GM12891 (cell line): ENCODE measurements around the gene DNAJC13.

Source experiments
- DNase-seq: peaks from one replicate; pipeline ENCODE4 v3.0.0; 2011; ENCODE audit warnings: low spot score; ENCODE audit not compliant: insufficient read length
- FAIRE-seq: peaks from 2 replicates; lab custom pipeline; 2011; peaks lifted over from hg19 to GRCh38; lab: Jason Lieb, UNC
- PAX5 ChIP-seq: IDR thresholded peaks from 2 replicates; pipeline ENCODE4 v1.6.1; 2011; ENCODE audit warnings: low read length, moderate library complexity, mild to moderate bottlenecking; ENCODE audit not compliant: insufficient read depth, severe bottlenecking
- POLR2A ChIP-seq: IDR thresholded peaks from 2 replicates; pipeline ENCODE4 v1.6.1; 2011; ENCODE audit warnings: low read depth, low read length, control low read depth
- POLR2AphosphoS5 ChIP-seq: IDR thresholded peaks from 2 replicates; pipeline ENCODE4 v1.6.1; 2011; ENCODE audit warnings: low read depth, low read length, control low read depth
- POU2F2 ChIP-seq: IDR thresholded peaks from 2 replicates; pipeline ENCODE4 v1.6.1; 2011; ENCODE audit warnings: low read depth, mild to moderate bottlenecking, control low read depth, low read length, moderate library complexity
- SPI1 ChIP-seq: IDR thresholded peaks from 2 replicates; pipeline ENCODE4 v1.6.1; 2011; ENCODE audit warnings: low read depth, low read length, control low read depth
- TAF1 ChIP-seq: IDR thresholded peaks from 2 replicates; pipeline ENCODE4 v1.6.1; 2011; ENCODE audit warnings: low read depth, low read length, control low read depth

DNAJC13 gene

DNA sequence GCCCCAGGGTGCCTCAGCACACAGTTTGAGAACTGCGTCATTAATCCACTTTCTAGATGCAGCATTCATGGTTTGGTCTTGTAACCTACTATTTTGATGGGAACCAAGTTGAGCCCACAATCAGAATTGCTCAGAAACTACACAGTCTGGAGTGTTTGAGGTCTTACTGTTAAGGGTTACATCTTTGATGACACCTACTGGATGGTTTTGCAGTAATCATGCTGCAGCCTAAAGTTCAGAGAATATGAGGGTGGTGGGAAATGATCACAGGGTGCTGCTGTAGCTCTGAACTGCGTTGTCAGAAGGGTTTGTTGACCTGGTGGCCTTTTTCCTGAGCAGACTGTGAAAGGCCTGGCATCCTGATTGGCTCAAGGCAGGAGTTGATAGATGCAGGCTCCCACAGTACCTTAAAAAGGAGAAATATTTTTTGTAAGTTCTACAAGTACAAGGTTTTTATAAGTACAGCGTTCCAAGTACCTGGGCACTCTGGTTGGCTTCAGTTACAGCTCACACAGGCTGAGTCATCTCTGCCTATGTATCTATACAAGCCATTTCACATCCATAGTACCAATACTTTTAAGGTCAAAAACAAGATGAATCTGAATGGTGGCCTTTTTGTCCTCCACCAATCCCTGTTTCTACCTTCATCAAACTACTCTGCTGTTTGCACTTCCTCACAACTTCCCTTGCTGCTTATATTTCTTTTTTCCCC, 119.3 kb downstream of the DNAJC13 start:
- FAIRE-seq (peak; percentile 13), DNase-seq (no peak)
- TF ChIP-seq TAF1 (no peak), POLR2AphosphoS5 (no peak), POU2F2 (no peak), POLR2A (no peak), PAX5 (no peak), SPI1 (no peak)

- FAIRE-seq: no peak
- no peak for DNase-seq
- TF ChIP-seq SPI1 (no peak), POU2F2 (no peak), POLR2AphosphoS5 (no peak), POLR2A (no peak), TAF1 (no peak)
These were observed 120.0 kb downstream of the DNAJC13 start for GRCh38 chr3:132537297-132537696.

GRCh38 chr3:132538072-132538471, 120.8 kb downstream of the DNAJC13 start:
- FAIRE-seq (no peak), DNase-seq (no peak)
- TF ChIP-seq POU2F2 (no peak), POLR2AphosphoS5 (no peak), PAX5 (no peak), SPI1 (no peak), POLR2A (no peak), TAF1 (no peak)

GRCh38 chr3:132539681-132540080, 122.4 kb downstream of the DNAJC13 start:
- no peak for FAIRE-seq
- TF ChIP-seq POLR2AphosphoS5: no peak
- TF ChIP-seq TAF1: no peak
- no peak for TF ChIP-seq SPI1
- TF ChIP-seq POLR2A: no peak
- TF ChIP-seq POU2F2: no peak
- no peak for TF ChIP-seq PAX5
- no peak for DNase-seq

DNA sequence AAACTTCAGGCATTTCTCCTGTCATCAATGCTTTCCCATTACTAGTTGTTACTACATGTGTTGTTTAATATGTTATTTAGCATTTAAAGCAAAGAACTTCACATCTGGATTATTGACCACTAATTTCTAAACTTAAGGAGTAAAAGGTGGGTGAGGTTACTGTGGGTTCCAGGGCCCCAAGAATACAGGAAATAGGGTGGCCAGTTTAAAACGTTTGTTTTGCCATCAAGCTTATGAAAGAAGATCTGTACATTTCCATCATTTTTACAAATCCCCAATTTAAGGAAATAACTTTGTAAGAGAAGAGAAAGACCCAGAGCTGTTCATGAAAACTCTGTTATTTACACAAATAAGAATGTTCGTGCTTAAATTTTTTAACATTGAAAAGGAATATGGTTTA, 125.3 kb downstream of the DNAJC13 start:
- TF ChIP-seq PAX5: no peak
- no peak for TF ChIP-seq SPI1
- no peak for TF ChIP-seq TAF1
- TF ChIP-seq POLR2A: no peak
- no peak for TF ChIP-seq POU2F2
- no peak for TF ChIP-seq POLR2AphosphoS5
- no peak for FAIRE-seq

GRCh38 chr3:132543011-132543739, 125.9 kb downstream of the DNAJC13 start:
- TF ChIP-seq POU2F2 (no peak), SPI1 (peak; percentile 45)
- DNase-seq (no peak), FAIRE-seq (no peak)

More for the DNA sequence above, 125.3 kb downstream of the DNAJC13 start:
- DNase-seq: no peak

- DNase-seq (no peak), FAIRE-seq (no peak)
- TF ChIP-seq PAX5 (no peak), POLR2A (no peak), SPI1 (no peak), POLR2AphosphoS5 (no peak), TAF1 (no peak), POU2F2 (no peak)
These were observed 126.8 kb downstream of the DNAJC13 start for GRCh38 chr3:132544130-132544529.

GRCh38 chr3:132545471-132545870, 128.2 kb downstream of the DNAJC13 start:
- FAIRE-seq: no peak
- TF ChIP-seq SPI1 (no peak), POLR2A (no peak), POU2F2 (no peak), PAX5 (no peak), TAF1 (no peak), POLR2AphosphoS5 (no peak)
- no peak for DNase-seq

- DNase-seq: no peak
- TF ChIP-seq PAX5 (no peak), POLR2A (no peak), POU2F2 (no peak), POLR2AphosphoS5 (no peak), TAF1 (no peak), SPI1 (no peak)
- no peak for FAIRE-seq
These were observed 131.9 kb downstream of the DNAJC13 start for GRCh38 chr3:132549169-132549568.
